Gastroesophageal sphincter (tissue), 3 donors: ENCODE measurements around the gene NGRN.
"Not testable (repeated sequence)": the region's sequence is repeated elsewhere in the genome, so short reads cannot be mapped to it uniquely, and the experiment has no call there.

Experiments
- CTCF ChIP-seq, 4 experiments: fragments of 200-600 bp in 2 of 4; fragments of 450-650 bp in 2 of 4; sonication (generic) in 1 of 4; IDR thresholded peaks; one replicate each; pipeline ENCODE4 v1.5.1; 2017 to 2019; ENCODE audit warnings: antibody characterized with exemption in 4 of 4, mild to moderate bottlenecking in 2 of 4, moderate library complexity in 2 of 4
- EP300 ChIP-seq: sonication (generic); formaldehyde crosslinking; IDR thresholded peaks from one replicate; pipeline ENCODE4 v1.6.1; 2017; ENCODE audit warnings: antibody characterized with exemption, mild to moderate bottlenecking
- POLR2A ChIP-seq, 2 donors: fragments of 450-650 bp; IDR thresholded peaks; one replicate each; pipeline ENCODE4 v1.6.1; 2017; ENCODE audit warnings: antibody characterized with exemption in 2 of 2, mild to moderate bottlenecking in 2 of 2, moderate library complexity in 1 of 2

- TF ChIP-seq CTCF (IDR thresholded peaks at IDR 0.05); EP300; POLR2A (IDR thresholded peaks at IDR 0.05): not testable (repeated sequence)
Measured at GRCh38 chr15:90296316-90296884, 30.9 kb downstream of the NGRN start.
